Measurements from ENCODE around the gene CXCL8.
"Not testable (repeated sequence)": the region's sequence is repeated elsewhere in the genome, so short reads cannot be mapped to it uniquely, and the experiment has no call there.

Gene CXCL8

DNA sequence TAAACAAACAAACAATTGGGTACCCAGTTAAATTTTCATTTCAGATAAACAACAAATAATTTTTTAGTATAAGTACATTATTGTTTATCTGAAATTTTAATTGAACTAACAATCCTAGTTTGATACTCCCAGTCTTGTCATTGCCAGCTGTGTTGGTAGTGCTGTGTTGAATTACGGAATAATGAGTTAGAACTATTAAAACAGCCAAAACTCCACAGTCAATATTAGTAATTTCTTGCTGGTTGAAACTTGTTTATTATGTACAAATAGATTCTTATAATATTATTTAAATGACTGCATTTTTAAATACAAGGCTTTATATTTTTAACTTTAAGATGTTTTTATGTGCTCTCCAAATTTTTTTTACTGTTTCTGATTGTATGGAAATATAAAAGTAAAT lies 2.9 kb downstream of the CXCL8 start:
- no peak for DNase-seq (ENCODE audit: extremely low read depth in 1 of 2, low read depth in 1 of 2)

DNA sequence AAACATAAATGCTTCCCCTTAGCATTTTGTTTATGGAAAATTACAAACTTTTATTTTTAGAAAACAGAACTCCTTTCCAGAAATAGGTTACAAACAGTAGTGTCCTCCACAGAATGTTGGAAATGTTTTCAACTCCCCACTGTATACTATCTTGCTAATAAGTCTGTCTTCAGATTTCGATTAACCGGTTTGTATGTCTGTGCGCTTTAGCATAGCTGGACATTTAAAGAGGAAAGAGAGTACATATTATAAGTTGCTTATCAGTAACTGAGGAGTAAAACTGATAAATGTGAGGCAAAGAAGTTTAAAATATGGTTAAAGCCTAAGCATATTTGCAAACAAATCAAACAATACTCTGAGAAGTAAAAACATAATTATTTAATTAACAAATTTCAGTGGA lies 3.4 kb downstream of the CXCL8 start:
- no peak for DNase-seq (ENCODE audit: extremely low read depth in 1 of 2, low read depth in 1 of 2)

- DNase-seq (ENCODE audit: extremely low read depth in 1 of 2, low read depth in 1 of 2): no peak
Observed at GRCh38 chr4:73744203-73744602, 3.8 kb downstream of the CXCL8 start.

DNA sequence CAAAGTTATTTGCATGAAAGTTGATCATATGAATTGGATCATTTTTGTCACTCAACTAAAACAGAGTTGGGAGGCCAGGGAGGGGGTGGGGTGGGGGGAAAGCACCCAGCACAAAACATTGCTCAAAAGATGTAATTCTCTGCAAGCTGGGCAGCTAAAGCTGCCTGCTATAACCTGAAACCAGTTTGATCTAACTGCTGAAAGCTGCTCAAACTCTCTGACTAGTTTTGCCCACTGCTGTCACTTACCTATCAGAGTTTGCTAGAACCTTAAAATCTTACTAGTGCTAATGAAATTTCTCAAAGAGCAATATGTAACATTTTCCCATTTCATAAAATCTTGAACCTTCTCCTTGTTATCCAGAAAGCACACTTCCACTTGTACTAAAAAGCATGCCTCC lies 10.4 kb downstream of the CXCL8 start:
- DNase-seq (ENCODE audit: extremely low read depth in 1 of 2, low read depth in 1 of 2): no peak

GRCh38 chr4:73751166-73751565 lies 10.8 kb downstream of the CXCL8 start:
- DNase-seq (ENCODE audit: extremely low read depth in 1 of 2, low read depth in 1 of 2): no peak

- DNase-seq (ENCODE audit: extremely low read depth in 1 of 2, low read depth in 1 of 2): no peak
Observed at GRCh38 chr4:73751830-73752229, 11.5 kb downstream of the CXCL8 start.

GRCh38 chr4:73752424-73752823 lies 12.1 kb downstream of the CXCL8 start:
- DNase-seq (ENCODE audit: extremely low read depth in 1 of 2, low read depth in 1 of 2): no peak

DNA sequence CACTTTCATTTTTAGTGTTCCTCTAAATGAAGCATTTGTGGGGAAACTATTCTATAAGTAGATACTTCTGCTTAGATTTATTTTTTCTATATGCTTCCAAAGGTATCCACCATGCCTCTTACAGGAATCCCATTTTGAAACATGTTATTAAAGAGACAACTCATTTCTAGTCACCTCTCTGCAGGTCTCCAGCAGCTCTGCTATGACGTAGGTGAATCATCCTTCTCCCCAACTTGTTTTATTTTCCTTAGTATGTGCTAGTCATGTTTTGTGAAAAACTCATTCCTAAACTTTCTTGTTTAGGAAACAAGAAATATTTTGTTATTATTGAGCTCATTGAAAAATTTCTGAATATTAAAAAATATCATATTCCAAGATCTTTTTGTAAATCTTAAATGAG lies 12.8 kb downstream of the CXCL8 start:
- no peak for DNase-seq (ENCODE audit: extremely low read depth in 1 of 2, low read depth in 1 of 2)

DNA sequence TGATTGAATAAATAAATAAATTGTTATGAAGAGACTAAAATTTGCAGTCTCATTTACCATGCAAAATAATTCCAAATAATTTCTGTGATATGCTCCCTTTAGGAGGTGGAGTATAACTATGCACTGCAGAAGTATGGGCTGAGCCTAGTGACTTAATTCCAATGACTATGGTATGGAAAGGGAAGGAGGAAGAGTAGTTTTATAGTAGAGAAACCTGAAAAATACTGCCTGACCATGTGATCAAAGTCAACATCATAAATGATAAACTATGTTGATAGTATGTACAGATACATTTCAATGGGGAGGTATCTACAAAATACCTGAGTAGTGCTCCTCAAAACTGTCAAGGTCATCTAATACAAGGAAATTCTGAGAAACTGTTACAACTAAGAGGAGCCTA lies 14.6 kb downstream of the CXCL8 start:
- DNase-seq (ENCODE audit: extremely low read depth in 1 of 2, low read depth in 1 of 2): no peak

GRCh38 chr4:73759357-73759756 lies 19.0 kb downstream of the CXCL8 start:
- no peak for DNase-seq (ENCODE audit: extremely low read depth in 1 of 2, low read depth in 1 of 2)

GRCh38 chr4:73761856-73762255 lies 21.5 kb downstream of the CXCL8 start:
- no peak for DNase-seq (ENCODE audit: extremely low read depth in 1 of 2, low read depth in 1 of 2)

GRCh38 chr4:73762409-73762808 lies 22.0 kb downstream of the CXCL8 start:
- DNase-seq (ENCODE audit: extremely low read depth in 1 of 2, low read depth in 1 of 2): no peak

GRCh38 chr4:73763877-73764276 lies 23.5 kb downstream of the CXCL8 start:
- DNase-seq (ENCODE audit: extremely low read depth in 1 of 2, low read depth in 1 of 2): no peak

DNA sequence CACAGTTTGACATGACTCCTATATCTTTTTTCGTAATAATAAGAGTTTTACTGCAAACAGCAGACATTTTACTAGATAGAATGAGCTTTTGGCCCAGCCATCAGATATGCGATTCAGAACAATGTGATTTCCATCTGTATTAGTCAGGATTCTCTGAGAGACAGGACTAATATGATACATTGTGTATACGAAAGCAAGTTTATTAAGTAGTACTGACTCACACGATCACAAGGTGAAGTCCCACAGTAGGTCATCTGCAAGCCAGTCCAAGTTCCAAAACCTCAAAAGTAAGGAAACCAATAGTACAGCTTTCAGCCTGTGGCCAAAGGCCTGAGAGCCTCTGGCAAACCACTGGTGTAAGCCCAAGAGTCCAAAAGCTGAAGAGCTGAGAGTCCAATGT lies 24.1 kb downstream of the CXCL8 start:
- DNase-seq (ENCODE audit: extremely low read depth in 1 of 2, low read depth in 1 of 2): no peak

DNA sequence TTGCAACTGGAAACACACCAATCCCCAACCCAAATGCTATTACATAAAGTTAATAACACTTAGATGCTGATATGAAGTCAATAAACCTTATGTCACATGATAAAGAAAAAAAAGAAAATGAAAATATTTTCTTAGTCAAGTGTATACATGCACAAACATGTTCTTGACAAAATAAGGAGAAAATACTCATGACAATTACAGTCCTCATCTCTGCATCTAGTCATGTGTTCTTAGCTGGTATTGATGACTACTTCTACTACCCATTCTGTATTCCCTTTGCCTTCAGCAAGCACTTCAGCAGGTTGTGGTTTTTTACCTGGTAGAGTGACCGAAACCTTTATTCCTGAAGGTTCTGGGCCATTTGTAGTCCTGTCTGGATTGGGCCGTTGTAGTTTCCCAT lies 24.9 kb downstream of the CXCL8 start:
- DNase-seq (ENCODE audit: extremely low read depth in 1 of 2, low read depth in 1 of 2): no peak

DNA sequence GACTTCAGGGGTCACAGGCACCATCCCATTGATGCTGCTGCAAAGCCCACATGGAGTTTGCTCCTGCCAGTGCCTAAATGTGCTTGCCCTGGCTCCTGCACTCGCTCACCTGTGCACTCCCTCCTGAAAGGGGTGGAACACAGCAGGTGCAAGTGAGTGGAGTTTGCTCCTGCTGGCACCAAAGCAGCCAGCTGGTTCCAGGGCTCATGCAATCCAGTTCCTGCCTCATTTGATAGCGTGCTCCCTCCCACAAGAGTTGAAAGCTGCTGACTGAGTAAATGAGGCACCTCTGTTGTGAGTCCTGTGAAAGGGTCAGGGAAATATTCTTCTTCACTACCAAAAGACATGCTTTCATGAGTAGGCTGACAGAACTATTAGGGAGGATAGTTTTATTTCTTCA lies 30.5 kb downstream of the CXCL8 start:
- no peak for DNase-seq (ENCODE audit: extremely low read depth in 1 of 2, low read depth in 1 of 2)

- DNase-seq (ENCODE audit: extremely low read depth in 1 of 2, low read depth in 1 of 2): no peak
Observed at GRCh38 chr4:73772363-73772762, 32.0 kb downstream of the CXCL8 start.

GRCh38 chr4:73774406-73774805 lies 34.0 kb downstream of the CXCL8 start:
- DNase-seq (ENCODE audit: extremely low read depth in 1 of 2, low read depth in 1 of 2): not testable (repeated sequence)

DNA sequence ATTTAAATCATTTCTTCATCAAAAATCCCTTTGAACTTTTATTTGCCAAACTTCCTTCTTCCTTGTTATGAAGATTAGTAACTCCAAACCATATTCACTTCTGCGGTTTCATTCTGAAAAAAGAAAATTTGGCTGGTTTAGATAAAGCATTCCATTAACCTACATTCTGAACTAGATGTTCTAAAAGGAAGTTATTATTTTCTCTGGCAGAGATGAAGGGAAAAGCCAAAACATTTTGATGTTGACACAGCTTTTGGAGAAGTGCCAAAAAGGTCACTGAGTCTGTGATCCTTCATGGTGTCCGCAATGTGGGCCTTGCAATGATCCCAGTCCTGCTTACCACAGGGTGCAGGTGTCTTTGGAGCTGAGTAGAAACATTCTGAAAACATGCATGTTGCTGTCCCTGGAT lies 36.0 kb downstream of the CXCL8 start:
- DNase-seq (ENCODE audit: extremely low read depth in 1 of 2, low read depth in 1 of 2): no peak

DNA sequence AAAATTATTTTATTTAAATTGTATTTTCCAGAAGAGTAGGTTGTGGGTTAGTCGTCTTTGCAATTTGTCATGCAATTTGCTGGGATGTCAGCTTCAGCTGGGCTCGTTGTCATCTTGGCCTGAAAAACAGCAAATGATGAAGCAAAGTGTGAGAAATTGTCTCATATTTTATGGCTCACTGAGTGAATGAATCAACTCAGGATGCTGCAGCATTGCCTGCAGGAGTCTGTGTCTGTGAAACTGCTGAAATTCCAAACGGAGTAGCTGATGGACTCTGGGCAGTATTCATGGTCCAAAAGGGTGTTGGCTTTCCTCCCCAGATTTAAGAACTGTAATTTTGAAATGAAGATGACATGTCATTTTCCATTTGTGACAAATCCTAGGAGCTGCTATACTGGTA lies 37.2 kb downstream of the CXCL8 start:
- no peak for DNase-seq (ENCODE audit: extremely low read depth in 1 of 2, low read depth in 1 of 2)

DNA sequence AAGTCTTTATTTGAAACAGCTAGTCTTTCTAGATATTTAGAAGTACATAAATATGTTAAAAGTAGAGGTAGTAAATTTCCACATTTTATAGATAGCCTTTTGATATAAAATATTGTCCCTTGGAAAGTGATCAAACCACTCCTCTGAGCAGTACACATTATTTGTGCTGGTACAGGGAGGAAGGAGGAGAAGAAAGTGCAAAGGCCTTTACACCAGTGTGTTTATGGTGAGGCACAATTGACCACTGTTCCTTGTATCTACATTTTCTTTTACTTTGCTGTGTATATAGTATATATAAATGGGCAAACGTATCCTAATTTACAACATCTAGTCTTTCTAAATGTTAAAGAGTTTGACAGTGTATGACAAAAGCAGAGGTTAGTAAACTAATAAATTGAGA lies 39.9 kb downstream of the CXCL8 start:
- DNase-seq (ENCODE audit: extremely low read depth in 1 of 2, low read depth in 1 of 2): no peak

- DNase-seq (ENCODE audit: extremely low read depth in 1 of 2, low read depth in 1 of 2): no peak
Observed at GRCh38 chr4:73780834-73781233, 40.5 kb downstream of the CXCL8 start.

DNA sequence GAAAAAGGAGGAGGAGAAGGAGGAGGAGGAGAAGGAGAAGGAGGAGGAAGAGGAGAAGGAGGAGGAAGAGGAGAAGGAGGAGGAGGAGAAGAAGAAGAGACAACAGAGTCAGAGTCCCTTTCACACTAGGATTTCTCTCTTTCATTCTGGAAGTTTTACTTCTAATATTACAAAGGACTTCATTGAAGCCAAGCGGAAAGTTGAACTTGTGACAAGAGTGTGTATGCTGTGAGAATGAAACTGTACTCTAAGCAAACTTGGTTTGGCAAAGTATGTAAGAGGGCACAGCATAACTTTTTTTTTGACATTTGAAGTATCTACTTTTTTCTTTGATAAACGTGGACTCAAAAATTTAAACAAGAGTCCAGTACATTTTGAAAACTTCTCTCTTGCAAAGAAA lies 48.0 kb downstream of the CXCL8 start:
- DNase-seq (ENCODE audit: extremely low read depth in 1 of 2, low read depth in 1 of 2): no peak

All from stimulated activated CD8-positive, alpha-beta memory T cell treated with anti-CD3 and anti-CD28 coated beads, Interleukin-7, amount 100 ng/mL, for 48 hours (primary cell).